Keratinocyte (primary cell): ENCODE data around the gene TMEM235. TPM values are rescaled to one million over a fixed set of nuclear protein-coding genes. Genes with fewer than 3 reads are reported as not detected.

ENCODE experiments used
- DNase-seq: peaks from one replicate; pipeline ENCODE4 v3.0.0-alpha.2; 2011; ENCODE audit warnings: low read depth, missing footprints, low spot score
- FAIRE-seq: peaks from 2 replicates; lab custom pipeline; 2011; peaks lifted over from hg19 to GRCh38; lab: Jason Lieb, UNC
- H2AFZ ChIP-seq: 2 replicates; pipeline ENCODE4 v1.6.0; 2012; ENCODE audit warnings: low read length, control low read depth, inconsistent platforms; ENCODE audit not compliant: control insufficient read depth
- H3K27ac ChIP-seq: 2 replicates; pipeline ENCODE4 v1.5.1; 2011; ENCODE audit warnings: low read length; ENCODE audit not compliant: control insufficient read depth, insufficient read depth
- H3K27me3 ChIP-seq: 3 replicates; pipeline ENCODE4 v1.6.0; 2011; ENCODE audit warnings: low read length; ENCODE audit not compliant: control insufficient read depth, insufficient read depth; ENCODE audit errors: extremely low read depth
- H3K36me3 ChIP-seq, 2 experiments: 2 replicates in 1 of 2; 3 replicates in 1 of 2; pipeline ENCODE4 v1.5.1; 2011; ENCODE audit warnings: low read length in 2 of 2, mild to moderate bottlenecking in 1 of 2; ENCODE audit not compliant: control insufficient read depth in 2 of 2, insufficient read depth in 2 of 2; ENCODE audit errors: extremely low read depth in 1 of 2
- H3K4me1 ChIP-seq: 3 replicates; pipeline ENCODE4 v1.5.1; 2011; ENCODE audit warnings: low read length; ENCODE audit not compliant: control insufficient read depth, insufficient read depth; ENCODE audit errors: extremely low read depth
- H3K4me2 ChIP-seq: 3 replicates; pipeline ENCODE4 v1.6.0; 2011; ENCODE audit warnings: low read depth, low read length; ENCODE audit not compliant: control insufficient read depth, insufficient read depth; ENCODE audit errors: extremely low read depth
- H3K4me3 ChIP-seq, 3 experiments: fragments of 200-600 bp in 1 of 3; sonication (generic) in 1 of 3; 2 replicates in 2 of 3; 3 replicates in 1 of 3; pipeline ENCODE4 v1.5.1; 2011 to 2016; ENCODE audit warnings: low read length in 3 of 3, mild to moderate bottlenecking in 3 of 3, control low read depth in 2 of 3, inconsistent platforms in 1 of 3, low read depth in 1 of 3, mixed read lengths in 1 of 3, mixed run types in 1 of 3, moderate library complexity in 1 of 3; ENCODE audit not compliant: control insufficient read depth in 2 of 3, insufficient read depth in 2 of 3; ENCODE audit errors: extremely low read depth in 1 of 3
- H3K79me2 ChIP-seq: 2 replicates; pipeline ENCODE4 v1.6.0; 2012; ENCODE audit warnings: low read length; ENCODE audit not compliant: control insufficient read depth, insufficient read depth
- H3K9ac ChIP-seq: 3 replicates; pipeline ENCODE4 v1.6.0; 2011; ENCODE audit warnings: low read length; ENCODE audit not compliant: control insufficient read depth, insufficient read depth; ENCODE audit errors: extremely low read depth
- H3K9me1 ChIP-seq: 3 replicates; pipeline ENCODE4 v1.6.0; 2011; ENCODE audit warnings: low read length; ENCODE audit not compliant: control insufficient read depth, insufficient read depth; ENCODE audit errors: extremely low read depth
- H3K9me3 ChIP-seq: 2 replicates; pipeline ENCODE4 v1.5.1; 2012; ENCODE audit warnings: low read depth, low read length; ENCODE audit not compliant: control insufficient read depth
- H4K20me1 ChIP-seq: 3 replicates; pipeline ENCODE4 v1.6.0; 2011; ENCODE audit warnings: low read length; ENCODE audit not compliant: control insufficient read depth, insufficient read depth; ENCODE audit errors: extremely low read depth
- EZH2 ChIP-seq: IDR thresholded peaks from one replicate; pipeline ENCODE4 v1.6.1; 2012; ENCODE audit warnings: inconsistent platforms, mild to moderate bottlenecking, low read length, moderate library complexity
- dilution Hi-C: fragments of 300-500 bp; cut with MboI; formaldehyde crosslinking; loops from one replicate; pipeline ENCODE4 v1.7.0; 2020; ENCODE audit warnings: low sequenced_read_pairs; ENCODE audit not compliant: extremely low pct_ligation_motif_present
- polyA plus RNA-seq, 5 experiments: library from polyadenylated mRNA; depleted of rRNA in 3 of 5; stranded (reverse) in 3 of 5; stranded (forward) in 1 of 5; unstranded in 1 of 5; fragments of >200 nt; gene quantifications; 1 replicate in 1 of 5; 2 replicates in 3 of 5; 3 replicates in 1 of 5; pipeline versions ENCODE4 v1.2.1 to v1.2.3, GENCODE V29; 2011 to 2012; ENCODE audit warnings: missing spikeins in 2 of 5, low read depth in 1 of 5, low replicate concordance in 1 of 5
- TF ChIP-seq, protein P1 (sequence below), 3 experiments: IDR thresholded peaks in 1 of 3; conservative IDR thresholded peaks in 1 of 3; optimal IDR thresholded peaks in 1 of 3; 2 replicates in 2 of 3; 3 replicates in 1 of 3; pipeline versions ENCODE3 to v1.5.1; 2011; ENCODE audit warnings: low read length in 3 of 3, mild to moderate bottlenecking in 3 of 3, moderate library complexity in 2 of 3, control low read depth in 1 of 3, inconsistent platforms in 1 of 3; ENCODE audit not compliant: insufficient read depth in 2 of 3; ENCODE audit errors: extremely low read depth in 1 of 3

The TMEM235 gene
- polyA plus RNA-seq, 1 donor (not counting 4 experiments of a cell fraction or from before 2014, with no cell fraction given), result not detected

DNA sequence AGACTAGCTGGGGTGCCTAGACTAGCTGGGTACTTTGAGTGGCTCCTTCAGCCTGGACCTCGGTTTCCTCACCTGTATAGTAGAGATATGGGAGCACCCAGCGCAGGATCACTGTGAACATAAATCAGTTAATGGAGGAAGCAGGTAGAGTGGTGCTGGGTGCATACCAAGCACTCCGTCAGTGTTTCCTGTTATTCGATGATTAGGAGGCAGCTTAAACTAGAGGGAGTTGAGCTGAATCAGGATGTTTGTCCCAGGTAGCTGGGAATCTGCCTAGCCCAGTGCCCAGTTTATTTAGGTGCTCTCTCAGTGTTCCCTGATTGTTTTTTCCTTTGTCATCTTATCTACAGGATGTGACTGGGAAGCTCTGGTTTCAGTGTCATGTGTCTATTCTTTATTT lies 8.4 kb upstream of the TMEM235 start:
- FAIRE-seq, result no peak
- dilution Hi-C loops, result no loop called here

DNA sequence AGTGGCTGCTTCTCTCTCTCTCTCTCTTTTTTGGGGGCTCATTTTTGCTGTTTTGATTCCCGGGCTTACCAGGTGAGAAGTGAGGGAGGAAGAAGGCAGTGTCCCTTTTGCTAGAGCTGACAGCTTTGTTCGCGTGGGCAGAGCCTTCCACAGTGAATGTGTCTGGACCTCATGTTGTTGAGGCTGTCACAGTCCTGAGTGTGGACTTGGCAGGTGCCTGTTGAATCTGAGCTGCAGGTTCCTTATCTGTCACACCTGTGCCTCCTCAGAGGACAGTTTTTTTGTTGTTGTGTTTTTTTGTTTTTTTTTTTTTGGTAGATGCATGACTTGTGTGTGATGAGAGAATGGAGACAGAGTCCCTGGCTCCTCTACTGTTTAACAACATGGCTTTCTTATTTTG lies 7.7 kb upstream of the TMEM235 start:
- no peak for TF ChIP-seq EZH2
- TF ChIP-seq, protein P1, sequence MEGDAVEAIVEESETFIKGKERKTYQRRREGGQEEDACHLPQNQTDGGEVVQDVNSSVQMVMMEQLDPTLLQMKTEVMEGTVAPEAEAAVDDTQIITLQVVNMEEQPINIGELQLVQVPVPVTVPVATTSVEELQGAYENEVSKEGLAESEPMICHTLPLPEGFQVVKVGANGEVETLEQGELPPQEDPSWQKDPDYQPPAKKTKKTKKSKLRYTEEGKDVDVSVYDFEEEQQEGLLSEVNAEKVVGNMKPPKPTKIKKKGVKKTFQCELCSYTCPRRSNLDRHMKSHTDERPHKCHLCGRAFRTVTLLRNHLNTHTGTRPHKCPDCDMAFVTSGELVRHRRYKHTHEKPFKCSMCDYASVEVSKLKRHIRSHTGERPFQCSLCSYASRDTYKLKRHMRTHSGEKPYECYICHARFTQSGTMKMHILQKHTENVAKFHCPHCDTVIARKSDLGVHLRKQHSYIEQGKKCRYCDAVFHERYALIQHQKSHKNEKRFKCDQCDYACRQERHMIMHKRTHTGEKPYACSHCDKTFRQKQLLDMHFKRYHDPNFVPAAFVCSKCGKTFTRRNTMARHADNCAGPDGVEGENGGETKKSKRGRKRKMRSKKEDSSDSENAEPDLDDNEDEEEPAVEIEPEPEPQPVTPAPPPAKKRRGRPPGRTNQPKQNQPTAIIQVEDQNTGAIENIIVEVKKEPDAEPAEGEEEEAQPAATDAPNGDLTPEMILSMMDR (optimal IDR thresholded peaks at IDR 0.05 in 1 of 3, IDR thresholded peaks at IDR 0.05 in 1 of 3, conservative IDR thresholded peaks at IDR 0.05 in 1 of 3; ENCODE audit: extremely low read depth in 1 of 3, insufficient read depth in 2 of 3, low read length in 3 of 3), result no peak
- Histone ChIP-seq H3K27ac (no peak overlapping the region), H3K27me3 (no peaks in the 10 kb centered on the region), H3K4me2 (no peak overlapping the region), H2AFZ (no peak overlapping the region), H3K79me2 (no peaks in the 10 kb centered on the region), H3K9me1 (no peaks in the 10 kb centered on the region), H3K4me3 (no peak overlapping the region), H3K4me1 (no peaks in the 10 kb centered on the region), H4K20me1 (no peaks in the 10 kb centered on the region), H3K36me3 (peaks cover 0 to 23% of the 10 kb centered on the region in 2 experiments), H3K9me3 (no peaks in the 10 kb centered on the region), H3K9ac (no peak overlapping the region)
- no peak for DNase-seq
- no peak for FAIRE-seq
- dilution Hi-C loops, result no loop called here

More for the DNA sequence above, 8.4 kb upstream of the TMEM235 start:
- no peak for DNase-seq
- Histone ChIP-seq H3K27ac (no peak overlapping the region), H3K36me3 (peaks cover 0 to 23% of the 10 kb centered on the region in 2 experiments), H3K4me1 (no peaks in the 10 kb centered on the region), H4K20me1 (no peaks in the 10 kb centered on the region), H3K9me1 (no peaks in the 10 kb centered on the region), H3K9ac (no peak overlapping the region), H3K9me3 (no peaks in the 10 kb centered on the region), H3K79me2 (no peaks in the 10 kb centered on the region), H2AFZ (no peak overlapping the region), H3K27me3 (no peaks in the 10 kb centered on the region), H3K4me2 (no peak overlapping the region), H3K4me3 (no peak overlapping the region)
- TF ChIP-seq, protein P1 (optimal IDR thresholded peaks at IDR 0.05 in 1 of 3, IDR thresholded peaks at IDR 0.05 in 1 of 3, conservative IDR thresholded peaks at IDR 0.05 in 1 of 3; ENCODE audit: extremely low read depth in 1 of 3, insufficient read depth in 2 of 3, low read length in 3 of 3), result no peak
- no peak for TF ChIP-seq EZH2
